ENCODE results near the gene PPP1R15A. TPM values are rescaled to one million over a fixed set of nuclear protein-coding genes. Genes with fewer than 3 reads are reported as not detected.
"Not testable (repeated sequence)": the region's sequence is repeated elsewhere in the genome, so short reads cannot be mapped to it uniquely, and the experiment has no call there.

Gene PPP1R15A
- total RNA-seq, 2 donors from 2014 or later, result 108 to 139 TPM

GRCh38 chr19:48905664-48906063 lies 33.4 kb downstream of the PPP1R15A start:
- ATAC-seq (ENCODE audit: insufficient number of reproducible peaks, low FRiP score, low read depth) (no peak), DNase-seq (ENCODE audit: low spot score) (no peak)
- no peak overlapping the region for H3K4me3 ChIP-seq
- peaks cover 51% of the 10 kb centered on the region for H3K36me3 ChIP-seq
- no peak overlapping the region for H3K27ac ChIP-seq
- H3K27me3 ChIP-seq (replicated peaks; ENCODE audit: insufficient read depth), result no peaks in the 10 kb centered on the region
- no peak for TF ChIP-seq CTCF (IDR thresholded peaks at IDR 0.05)
- peaks cover 13 to 24% of the 10 kb centered on the region in 2 donors for H3K4me1 ChIP-seq (ENCODE audit: control insufficient read depth in 1 of 2, low read depth in 2 of 2)
- H3K9me3 ChIP-seq, result no peaks in the 10 kb centered on the region

- no peak for TF ChIP-seq CTCF (IDR thresholded peaks at IDR 0.05)
- DNase-seq (ENCODE audit: low spot score), result no peak
- no peak for ATAC-seq (ENCODE audit: insufficient number of reproducible peaks, low FRiP score, low read depth)
- peaks cover 10 to 18% of the 10 kb centered on the region in 2 donors for H3K4me1 ChIP-seq (ENCODE audit: control insufficient read depth in 1 of 2, low read depth in 2 of 2)
- no peaks in the 10 kb centered on the region for H3K27me3 ChIP-seq (replicated peaks; ENCODE audit: insufficient read depth)
- H3K36me3 ChIP-seq, result peaks cover 57% of the 10 kb centered on the region
- H3K27ac ChIP-seq, result no peak overlapping the region
- no peaks in the 10 kb centered on the region for H3K9me3 ChIP-seq
- no peak overlapping the region for H3K4me3 ChIP-seq
These were observed 34.1 kb downstream of the PPP1R15A start for GRCh38 chr19:48906324-48906723.

DNA sequence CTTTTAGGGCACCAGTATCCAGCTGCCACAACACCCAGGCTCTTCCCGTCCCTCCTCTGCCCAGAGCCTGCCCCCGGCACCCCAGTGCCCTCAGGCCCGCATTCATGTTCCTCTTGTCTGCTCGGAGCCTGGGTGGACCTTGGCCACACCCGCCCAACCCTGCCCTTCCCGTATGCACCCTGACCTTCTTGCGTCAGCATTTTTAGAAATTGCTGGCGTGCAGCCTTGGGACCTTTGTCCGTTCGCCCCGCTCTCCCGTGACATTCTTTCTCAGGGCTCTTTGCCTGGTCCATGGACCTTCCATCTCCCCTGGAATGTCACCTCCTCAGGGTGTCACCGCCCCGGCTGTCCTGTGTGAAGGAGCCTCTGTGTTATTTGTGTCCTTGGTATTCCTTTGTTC lies 35.5 kb downstream of the PPP1R15A start:
- Histone ChIP-seq H3K9me3 (no peaks in the 10 kb centered on the region), H3K27me3 (replicated peaks; ENCODE audit: insufficient read depth) (no peaks in the 10 kb centered on the region), H3K4me1 (ENCODE audit: control insufficient read depth in 1 of 2, low read depth in 2 of 2) (peaks cover 3 to 4% of the 10 kb centered on the region in 2 donors), H3K36me3 (peaks cover 68% of the 10 kb centered on the region), H3K27ac (no peak overlapping the region), H3K4me3 (no peak overlapping the region)
- TF ChIP-seq CTCF (IDR thresholded peaks at IDR 0.05), result no peak
- no peak for DNase-seq (ENCODE audit: low spot score)
- no peak for ATAC-seq (ENCODE audit: insufficient number of reproducible peaks, low FRiP score, low read depth)

DNA sequence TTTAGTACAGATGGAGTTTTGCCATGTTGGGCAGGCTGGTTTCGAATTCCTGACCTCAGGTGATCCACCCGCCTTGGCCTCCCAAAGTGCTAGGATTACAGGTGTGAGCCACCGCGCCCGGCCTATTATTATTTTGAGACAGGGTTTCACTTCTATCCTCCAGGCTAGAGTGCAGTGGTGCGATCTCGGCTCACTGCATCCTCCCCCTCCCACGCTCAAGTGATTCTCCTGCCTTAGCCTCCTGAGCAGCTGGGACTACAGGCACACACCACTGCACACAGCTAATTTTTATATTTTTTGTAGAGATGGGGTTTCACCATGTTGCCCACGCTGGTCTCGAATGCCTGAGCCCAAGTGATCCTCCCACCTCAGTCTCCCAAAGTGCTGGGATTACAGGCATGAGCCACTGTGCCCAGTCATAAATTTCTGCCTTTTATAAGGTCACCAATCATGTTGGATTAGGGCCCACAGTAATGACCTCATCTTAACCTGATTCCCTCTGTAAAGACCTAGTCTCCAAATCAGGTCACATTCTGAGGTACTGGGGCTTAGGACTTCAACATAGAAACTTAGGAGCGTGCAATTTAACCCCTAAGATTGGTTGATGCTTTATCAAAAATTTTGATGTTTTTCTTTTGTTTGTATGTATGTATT lies 37.3 kb downstream of the PPP1R15A start:
- peaks cover 84% of the 10 kb centered on the region for H3K36me3 ChIP-seq
- DNase-seq (ENCODE audit: low spot score); ATAC-seq (ENCODE audit: insufficient number of reproducible peaks, low FRiP score, low read depth); H3K4me1 ChIP-seq (ENCODE audit: control insufficient read depth in 1 of 2, low read depth in 2 of 2); H3K9me3 ChIP-seq; H3K27ac ChIP-seq; H3K27me3 ChIP-seq (replicated peaks; ENCODE audit: insufficient read depth); H3K4me3 ChIP-seq: not testable (repeated sequence)

DNA sequence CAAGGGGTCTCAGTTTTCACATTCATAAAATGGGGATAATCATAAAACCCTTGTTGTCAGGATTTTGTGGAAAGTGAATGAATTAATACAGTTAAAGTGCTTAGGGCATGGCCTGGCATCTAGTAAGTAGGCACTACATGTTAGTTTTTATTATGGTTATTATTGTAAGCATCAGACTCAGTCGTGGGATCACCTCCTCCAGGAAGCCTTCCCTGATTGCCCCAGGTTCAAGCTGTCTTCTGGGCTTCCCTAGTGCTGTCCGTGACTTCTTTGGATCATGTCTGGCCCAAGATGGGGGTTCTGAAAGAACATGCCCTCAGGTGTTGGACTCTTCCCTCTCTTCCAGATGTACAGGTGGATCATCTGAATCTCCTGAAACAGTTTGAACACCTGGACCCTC lies 38.6 kb downstream of the PPP1R15A start:
- Histone ChIP-seq H3K27ac (no peak overlapping the region), H3K36me3 (peaks cover 73% of the 10 kb centered on the region), H3K4me3 (no peak overlapping the region), H3K9me3 (no peaks in the 10 kb centered on the region), H3K27me3 (replicated peaks; ENCODE audit: insufficient read depth) (no peaks in the 10 kb centered on the region), H3K4me1 (ENCODE audit: control insufficient read depth in 1 of 2, low read depth in 2 of 2) (no peaks in the 10 kb centered on the region)
- TF ChIP-seq CTCF (IDR thresholded peaks at IDR 0.05), result no peak
- DNase-seq (ENCODE audit: low spot score), result no peak
- no peak for ATAC-seq (ENCODE audit: insufficient number of reproducible peaks, low FRiP score, low read depth)

All from thoracic aorta (tissue), 2 donors.